Uterus (tissue), 4 donors: ENCODE data around the gene CXCR6. TPM values are rescaled to one million over a fixed set of nuclear protein-coding genes. Genes with fewer than 3 reads are reported as not detected.

Experiments
- DNase-seq, 2 donors: peaks; one replicate each; pipeline ENCODE4 v3.0.0-alpha.2; 2019 to 2020
- H3K27ac ChIP-seq, 2 donors: fragments of 200-600 bp; sonication (generic); 1 replicate in 1 of 2; 2 replicates in 1 of 2; pipeline ENCODE4 v1.5.1; 2016 to 2018
- H3K27me3 ChIP-seq, 2 donors: fragments of 200-600 bp; sonication (generic); one replicate each; pipeline ENCODE4 v1.5.1; 2018 to 2019; ENCODE audit warnings: control low read depth in 1 of 2
- H3K36me3 ChIP-seq, 2 donors: fragments of 200-600 bp; sonication (generic); one replicate each; pipeline ENCODE4 v1.5.1; 2019; ENCODE audit warnings: control low read depth in 1 of 2
- H3K4me1 ChIP-seq, 2 donors: fragments of 200-600 bp; sonication (generic); one replicate each; pipeline ENCODE4 v1.5.1; 2018 to 2019; ENCODE audit warnings: control low read depth in 1 of 2
- H3K4me3 ChIP-seq, 2 donors: fragments of 200-600 bp; sonication (generic); 1 replicate in 1 of 2; 2 replicates in 1 of 2; pipeline ENCODE4 v1.5.1; 2018 to 2019; ENCODE audit warnings: mild to moderate bottlenecking in 1 of 2
- H3K9me3 ChIP-seq, 2 donors: fragments of 200-600 bp; sonication (generic); one replicate each; pipeline ENCODE4 v1.5.1; 2019; ENCODE audit warnings: control low read depth in 1 of 2
- CTCF ChIP-seq, 4 experiments: fragments of 200-600 bp in 2 of 4; fragments of 450-650 bp in 2 of 4; sonication (generic) in 2 of 4; IDR thresholded peaks; one replicate each; pipeline ENCODE4 v1.5.1; 2016 to 2019; ENCODE audit warnings: antibody characterized with exemption in 4 of 4, mild to moderate bottlenecking in 2 of 4, moderate library complexity in 1 of 4
- POLR2A ChIP-seq, 2 donors: fragments of 450-650 bp; IDR thresholded peaks; one replicate each; pipeline ENCODE4 v1.6.1; 2016; ENCODE audit warnings: antibody characterized with exemption in 2 of 2, mild to moderate bottlenecking in 1 of 2, moderate library complexity in 1 of 2
- intact Hi-C: fragments of 100-400 bp; cut with DNase I; formaldehyde crosslinking; loops from one replicate; pipeline ENCODE4 v1.15.1; 2023; ENCODE audit warnings: low total_unique reads
- total RNA-seq, 4 donors: library from RNA; depleted of rRNA in 3 of 4; stranded (reverse); fragments of >200 nt in 3 of 4; gene quantifications; one replicate each; pipeline versions ENCODE4 v1.1.0 to v1.2.4, GENCODE V29; 2014 to 2023
- donor health status: DM: yes; HTN: yes; CAD: no.

Gene CXCR6
- total RNA-seq, 4 donors from 2014 or later: 0.48 to 8.7 (median 0.76) TPM; not detected in 1

GRCh38 chr3:45933591-45933990 lies 9.7 kb upstream of the CXCR6 start:
- TF ChIP-seq CTCF (IDR thresholded peaks at IDR 0.05) (no peak), POLR2A (IDR thresholded peaks at IDR 0.05) (no peak)
- Histone ChIP-seq H3K27me3 (no peaks in the 10 kb centered on the region), H3K36me3 (no peaks in the 10 kb centered on the region)

GRCh38 chr3:45936261-45936660 lies 7.0 kb upstream of the CXCR6 start:
- H3K36me3 ChIP-seq: no peaks in the 10 kb centered on the region
- no peaks in the 10 kb centered on the region for H3K9me3 ChIP-seq
- no peaks in the 10 kb centered on the region for H3K27me3 ChIP-seq
- intact Hi-C loops: loop anchor here (5.0 to 10.0 kb wide), 2 partner anchors 91 to 141 kb away; partner anchors contain the start of gene LZTFL1
- TF ChIP-seq CTCF (IDR thresholded peaks at IDR 0.05): no peak
- no peak for TF ChIP-seq POLR2A (IDR thresholded peaks at IDR 0.05)
- H3K4me3 ChIP-seq: no peak overlapping the region
- peaks cover 0 to 3% of the 10 kb centered on the region in 2 donors for H3K4me1 ChIP-seq
- DNase-seq: no peak
- no peak overlapping the region for H3K27ac ChIP-seq

More at GRCh38 chr3:45933591-45933990, 9.7 kb upstream of the CXCR6 start:
- no peaks in the 10 kb centered on the region for H3K9me3 ChIP-seq
- no peaks in the 10 kb centered on the region for H3K4me1 ChIP-seq
- intact Hi-C loops: loop anchor here (10.0 kb wide), 1 partner anchor 89 kb away; the partner anchor contains the start of gene LZTFL1
- DNase-seq: no peak
- H3K4me3 ChIP-seq: no peak overlapping the region
- peak overlapping the region in 1 of 2 donors; percentile 77 for H3K27ac ChIP-seq

- Histone ChIP-seq H3K27me3 (no peaks in the 10 kb centered on the region), H3K9me3 (no peaks in the 10 kb centered on the region), H3K4me1 (peaks cover 0 to 3% of the 10 kb centered on the region in 2 donors), H3K4me3 (no peak overlapping the region), H3K27ac (no peak overlapping the region), H3K36me3 (no peaks in the 10 kb centered on the region)
- intact Hi-C loops: loop anchor here (5.0 to 10.0 kb wide), 2 partner anchors 93 to 140 kb away; partner anchors contain the start of gene LZTFL1
- no peak for DNase-seq
- TF ChIP-seq POLR2A (IDR thresholded peaks at IDR 0.05) (no peak), CTCF (IDR thresholded peaks at IDR 0.05) (no peak)
These were observed 5.8 kb upstream of the CXCR6 start for GRCh38 chr3:45937206-45938042.

- H3K36me3 ChIP-seq: no peaks in the 10 kb centered on the region
- H3K27me3 ChIP-seq: no peaks in the 10 kb centered on the region
These were observed 5.2 kb upstream of the CXCR6 start for GRCh38 chr3:45938043-45938435.

More at GRCh38 chr3:45938043-45938435, 5.2 kb upstream of the CXCR6 start:
- no peak overlapping the region for H3K4me3 ChIP-seq
- TF ChIP-seq POLR2A (IDR thresholded peaks at IDR 0.05) (no peak), CTCF (IDR thresholded peaks at IDR 0.05) (no peak)
- intact Hi-C loops: loop anchor here (5.0 to 10.0 kb wide), 2 partner anchors 93 to 139 kb away; partner anchors contain the start of gene LZTFL1
- H3K4me1 ChIP-seq: peaks cover 0 to 3% of the 10 kb centered on the region in 2 donors
- no peak for DNase-seq
- H3K9me3 ChIP-seq: no peaks in the 10 kb centered on the region
- H3K27ac ChIP-seq: no peak overlapping the region
